Bronchial epithelial cell (primary cell): Measurements from ENCODE around the gene LRMDA. TPM values are rescaled to one million over a fixed set of nuclear protein-coding genes. Genes with fewer than 3 reads are reported as not detected.

ENCODE experiments used
- DNase-seq: peaks from one replicate; pipeline ENCODE4 v3.0.0-alpha.2; 2010; ENCODE audit warnings: low read depth
- FAIRE-seq: peaks from 2 replicates; lab custom pipeline; 2011; peaks lifted over from hg19 to GRCh38; lab: Jason Lieb, UNC
- H3K27me3 ChIP-seq: 2 replicates; pipeline ENCODE4 v1.5.1; 2011; ENCODE audit warnings: low read length; ENCODE audit not compliant: control insufficient read depth, insufficient read depth
- H3K36me3 ChIP-seq: 2 replicates; pipeline ENCODE4 v1.5.1; 2011; ENCODE audit warnings: low read length; ENCODE audit not compliant: control insufficient read depth, insufficient read depth
- H3K4me3 ChIP-seq: 2 replicates; pipeline ENCODE4 v1.5.1; 2011; ENCODE audit warnings: mild to moderate bottlenecking, low read depth, low read length, control low read depth
- CTCF ChIP-seq: IDR thresholded peaks from 2 replicates; pipeline ENCODE4 v1.5.1; 2011; ENCODE audit warnings: mild to moderate bottlenecking, moderate library complexity, low read length, control low read depth, inconsistent platforms; ENCODE audit not compliant: insufficient read depth, severe bottlenecking
- total RNA-seq: library from RNA; depleted of rRNA; stranded (reverse); fragments of >200 nt; gene quantifications from 2 replicates; pipeline ENCODE4 v1.2.1, GENCODE V29; 2014

The LRMDA gene
- total RNA-seq, 1 donor from 2014 or later = 1.6 TPM

- FAIRE-seq (no peak), DNase-seq (no peak)
- Histone ChIP-seq H3K27me3 (no peaks in the 10 kb centered on the region), H3K4me3 (peak overlapping the region; percentile 75), H3K36me3 (no peaks in the 10 kb centered on the region)
- peak; percentile 3 for TF ChIP-seq CTCF
Measured at GRCh38 chr10:75407713-75408508, 23.5 kb upstream of the LRMDA start.

- TF ChIP-seq CTCF = no peak
- no peak for DNase-seq
- Histone ChIP-seq H3K4me3 (peak overlapping the region; percentile 75), H3K27me3 (no peaks in the 10 kb centered on the region), H3K36me3 (no peaks in the 10 kb centered on the region)
- FAIRE-seq = no peak
Measured at GRCh38 chr10:75408509-75408875, 22.9 kb upstream of the LRMDA start.

DNA sequence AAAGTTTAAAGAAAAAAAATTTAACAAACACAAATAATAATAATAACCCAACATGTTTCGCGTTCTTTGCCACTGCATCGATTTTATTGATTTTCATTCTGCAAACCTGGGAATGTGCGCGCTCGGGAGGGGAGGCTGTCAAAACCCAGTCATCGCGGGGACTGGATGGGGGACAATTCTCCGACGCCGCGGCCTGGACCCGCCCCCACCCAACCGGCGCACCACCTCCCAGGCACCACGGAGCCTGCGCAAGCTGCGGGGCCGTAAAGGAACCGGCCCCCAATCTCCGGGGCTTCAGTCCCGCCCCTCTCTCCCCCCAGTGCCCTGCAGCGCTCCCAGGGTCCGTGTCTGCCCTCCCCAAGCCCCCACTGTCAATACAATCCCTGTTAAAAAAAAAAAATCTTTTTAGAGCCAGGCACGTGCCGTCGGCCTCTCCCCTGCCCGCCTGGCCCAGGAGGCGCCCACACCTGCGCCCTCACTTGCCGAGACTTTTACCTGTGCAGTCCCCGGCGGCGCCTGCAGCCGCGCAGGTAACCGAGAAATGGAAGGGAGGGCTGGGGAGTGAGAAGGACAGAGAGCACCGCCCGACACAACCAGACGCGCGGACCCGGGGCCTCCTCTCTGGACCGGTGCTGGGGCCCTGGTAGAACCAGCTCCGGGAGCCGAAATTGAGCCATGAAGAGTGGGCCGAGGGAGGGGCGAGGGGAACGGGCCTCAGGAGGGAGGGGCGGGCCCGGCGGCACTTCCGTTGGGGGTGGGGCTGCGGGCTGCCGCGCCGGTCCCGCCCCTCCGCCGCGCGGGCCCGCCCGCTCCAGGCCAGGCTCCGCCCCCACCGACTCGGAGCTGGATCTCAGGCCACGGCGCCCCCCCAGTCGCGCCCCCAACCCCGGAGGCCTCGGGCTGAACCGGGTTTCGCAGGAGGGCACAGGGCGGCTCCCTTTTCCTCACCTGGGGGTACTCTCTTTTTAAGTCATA is 22.2 kb upstream of the LRMDA start:
- DNase-seq (peak; percentile 58), FAIRE-seq (no peak)
- Histone ChIP-seq H3K4me3 (peak overlapping the region; percentile 75), H3K27me3 (no peaks in the 10 kb centered on the region), H3K36me3 (no peaks in the 10 kb centered on the region)
- TF ChIP-seq CTCF = peak; percentile 18

DNA sequence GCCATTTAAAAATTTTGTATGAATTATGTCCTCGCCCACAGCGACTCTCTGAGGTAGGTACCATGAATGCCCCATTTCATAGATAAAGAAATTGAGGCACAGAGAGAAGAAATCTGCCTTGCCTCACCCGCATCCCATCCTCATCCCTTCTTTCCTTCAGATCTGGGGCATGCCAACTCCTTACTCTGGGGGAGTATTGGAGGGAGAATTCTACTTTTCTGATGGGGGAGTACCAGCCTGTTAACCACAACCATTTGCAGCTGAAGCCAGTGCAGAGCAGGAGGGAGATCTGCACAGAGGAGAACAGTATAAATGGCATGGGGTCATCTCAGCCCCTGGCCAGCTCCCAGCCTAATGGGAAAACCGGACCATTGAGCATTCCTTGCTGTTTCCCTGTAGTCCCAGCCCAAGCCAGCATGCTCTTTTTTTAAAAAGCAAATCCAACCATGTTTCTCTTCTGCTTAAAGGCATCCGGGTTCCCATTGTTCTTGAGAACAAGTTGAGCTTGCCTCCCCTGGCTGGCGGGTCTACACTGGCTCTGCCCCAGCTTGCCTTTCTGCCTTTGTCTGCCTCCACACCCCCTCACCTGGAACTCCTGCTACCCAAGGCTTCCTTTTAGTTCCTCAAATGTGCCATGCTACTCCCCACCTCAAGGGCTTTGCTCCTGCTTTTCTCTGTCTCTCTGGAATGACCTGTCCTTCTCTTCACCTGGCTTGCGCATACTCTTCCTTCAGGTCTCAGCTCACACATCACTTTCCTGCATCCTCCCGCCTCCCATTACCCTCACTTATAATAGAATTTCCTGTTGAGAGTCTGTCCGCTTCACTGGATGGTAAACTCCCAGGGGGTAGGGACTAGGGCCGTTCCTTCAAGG is 21.1 kb upstream of the LRMDA start:
- FAIRE-seq (no peak), DNase-seq (peak; percentile 84)
- Histone ChIP-seq H3K36me3 (no peaks in the 10 kb centered on the region), H3K27me3 (no peaks in the 10 kb centered on the region), H3K4me3 (no peak overlapping the region)
- TF ChIP-seq CTCF = no peak

DNA sequence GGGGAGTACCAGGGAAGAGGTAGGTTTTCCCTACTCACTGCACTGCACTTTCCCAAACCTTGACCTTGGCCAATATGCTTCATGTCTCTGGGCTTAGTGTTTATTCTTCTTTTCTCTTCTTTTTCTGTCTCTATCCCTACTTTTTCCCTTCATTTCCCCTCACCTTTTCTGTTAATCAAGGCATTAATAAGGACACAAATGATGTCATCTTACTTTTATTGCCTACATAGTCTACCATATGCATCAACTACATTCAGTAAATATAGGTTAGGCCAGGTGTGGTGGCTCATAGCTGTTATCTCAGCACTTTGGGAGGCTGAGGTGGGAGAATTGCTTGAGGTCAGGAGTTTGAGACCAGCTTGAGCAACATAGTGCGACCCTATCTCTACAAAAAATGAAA is 16.9 kb upstream of the LRMDA start:
- no peak for TF ChIP-seq CTCF
- Histone ChIP-seq H3K4me3 (no peak overlapping the region), H3K36me3 (no peaks in the 10 kb centered on the region), H3K27me3 (no peaks in the 10 kb centered on the region)
- FAIRE-seq (no peak), DNase-seq (no peak)
